Measurements from ENCODE around the gene PAPPA. TPM values are rescaled to one million over a fixed set of nuclear protein-coding genes. Genes with fewer than 3 reads are reported as not detected.

PAPPA gene
- total RNA-seq, 1 donor from 2014 or later, result 1.3 TPM

DNA sequence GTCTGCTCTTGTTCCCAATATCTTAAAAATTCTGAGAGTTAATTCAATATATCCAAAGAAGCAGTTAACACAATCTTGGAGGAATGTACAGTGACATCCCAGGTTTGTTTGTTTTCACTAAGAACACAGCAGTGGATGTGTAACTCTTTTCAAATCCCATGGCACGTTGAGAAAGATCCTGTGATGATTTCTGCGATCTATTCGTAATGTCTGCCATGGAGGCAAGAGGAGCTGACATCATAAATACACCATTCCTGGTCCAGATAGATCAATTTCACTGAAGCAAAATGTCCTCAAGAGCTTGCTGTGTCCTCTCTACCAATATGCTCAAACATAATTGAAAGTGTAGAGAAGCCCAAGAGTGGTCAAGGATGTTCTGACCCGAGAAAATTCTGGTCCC is 280.7 kb downstream of the PAPPA start:
- DNase-seq (ENCODE audit: low read depth) (no peak), FAIRE-seq (no peak)
- TF ChIP-seq, protein P1, sequence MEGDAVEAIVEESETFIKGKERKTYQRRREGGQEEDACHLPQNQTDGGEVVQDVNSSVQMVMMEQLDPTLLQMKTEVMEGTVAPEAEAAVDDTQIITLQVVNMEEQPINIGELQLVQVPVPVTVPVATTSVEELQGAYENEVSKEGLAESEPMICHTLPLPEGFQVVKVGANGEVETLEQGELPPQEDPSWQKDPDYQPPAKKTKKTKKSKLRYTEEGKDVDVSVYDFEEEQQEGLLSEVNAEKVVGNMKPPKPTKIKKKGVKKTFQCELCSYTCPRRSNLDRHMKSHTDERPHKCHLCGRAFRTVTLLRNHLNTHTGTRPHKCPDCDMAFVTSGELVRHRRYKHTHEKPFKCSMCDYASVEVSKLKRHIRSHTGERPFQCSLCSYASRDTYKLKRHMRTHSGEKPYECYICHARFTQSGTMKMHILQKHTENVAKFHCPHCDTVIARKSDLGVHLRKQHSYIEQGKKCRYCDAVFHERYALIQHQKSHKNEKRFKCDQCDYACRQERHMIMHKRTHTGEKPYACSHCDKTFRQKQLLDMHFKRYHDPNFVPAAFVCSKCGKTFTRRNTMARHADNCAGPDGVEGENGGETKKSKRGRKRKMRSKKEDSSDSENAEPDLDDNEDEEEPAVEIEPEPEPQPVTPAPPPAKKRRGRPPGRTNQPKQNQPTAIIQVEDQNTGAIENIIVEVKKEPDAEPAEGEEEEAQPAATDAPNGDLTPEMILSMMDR (IDR thresholded peaks at IDR 0.05; ENCODE audit: insufficient read depth, low read length, severe bottlenecking), result no peak
- Histone ChIP-seq H3K4me3 (ENCODE audit: low read depth, low read length) (no peak overlapping the region), H3K36me3 (ENCODE audit: control insufficient read depth, insufficient read depth, low read length) (no peaks in the 10 kb centered on the region), H3K27me3 (ENCODE audit: control insufficient read depth, insufficient read depth, low read length) (peaks cover 2% of the 10 kb centered on the region)

- TF ChIP-seq, protein P1 (IDR thresholded peaks at IDR 0.05; ENCODE audit: insufficient read depth, low read length, severe bottlenecking), result no peak
- no peaks in the 10 kb centered on the region for H3K36me3 ChIP-seq (ENCODE audit: control insufficient read depth, insufficient read depth, low read length)
- FAIRE-seq (no peak), DNase-seq (ENCODE audit: low read depth) (no peak)
- peaks cover 2% of the 10 kb centered on the region for H3K27me3 ChIP-seq (ENCODE audit: control insufficient read depth, insufficient read depth, low read length)
- no peak overlapping the region for H3K4me3 ChIP-seq (ENCODE audit: low read depth, low read length)
These were observed 282.1 kb downstream of the PAPPA start for GRCh38 chr9:116435706-116436105.

DNA sequence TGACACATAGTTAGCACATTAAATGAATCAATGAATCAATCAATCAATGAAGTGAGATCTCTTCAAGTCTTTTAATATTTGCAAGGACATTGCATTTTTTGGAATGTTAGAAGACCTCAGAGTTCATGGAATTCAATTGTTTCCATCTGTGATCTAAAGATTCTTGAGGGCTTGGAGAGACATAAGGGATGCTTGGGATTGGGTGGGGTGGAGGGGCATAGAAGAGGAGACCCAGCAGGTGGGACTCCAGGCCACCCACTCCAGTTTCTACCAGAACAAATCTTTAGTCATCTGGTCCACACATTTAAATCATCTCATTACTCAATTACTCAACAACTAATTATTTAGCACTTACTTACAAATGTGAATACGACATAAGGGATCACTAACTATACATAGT is 282.5 kb downstream of the PAPPA start:
- Histone ChIP-seq H3K4me3 (ENCODE audit: low read depth, low read length) (no peak overlapping the region), H3K27me3 (ENCODE audit: control insufficient read depth, insufficient read depth, low read length) (peaks cover 2% of the 10 kb centered on the region), H3K36me3 (ENCODE audit: control insufficient read depth, insufficient read depth, low read length) (no peaks in the 10 kb centered on the region)
- FAIRE-seq (no peak), DNase-seq (ENCODE audit: low read depth) (no peak)
- TF ChIP-seq, protein P1 (IDR thresholded peaks at IDR 0.05; ENCODE audit: insufficient read depth, low read length, severe bottlenecking), result no peak

- Histone ChIP-seq H3K27me3 (ENCODE audit: control insufficient read depth, insufficient read depth, low read length) (peaks cover 2% of the 10 kb centered on the region), H3K4me3 (ENCODE audit: low read depth, low read length) (no peak overlapping the region), H3K36me3 (ENCODE audit: control insufficient read depth, insufficient read depth, low read length) (no peaks in the 10 kb centered on the region)
- no peak for FAIRE-seq
- DNase-seq (ENCODE audit: low read depth), result no peak
- TF ChIP-seq, protein P1 (IDR thresholded peaks at IDR 0.05; ENCODE audit: insufficient read depth, low read length, severe bottlenecking), result no peak
These were observed 284.1 kb downstream of the PAPPA start for GRCh38 chr9:116437411-116438370.

GRCh38 chr9:116442528-116442927 is 288.9 kb downstream of the PAPPA start:
- H3K36me3 ChIP-seq (ENCODE audit: control insufficient read depth, insufficient read depth, low read length), result no peaks in the 10 kb centered on the region
- H3K27me3 ChIP-seq (ENCODE audit: control insufficient read depth, insufficient read depth, low read length), result no peaks in the 10 kb centered on the region
- H3K4me3 ChIP-seq (ENCODE audit: low read depth, low read length), result no peak overlapping the region
- DNase-seq (ENCODE audit: low read depth), result no peak
- FAIRE-seq, result no peak
- TF ChIP-seq, protein P1 (IDR thresholded peaks at IDR 0.05; ENCODE audit: insufficient read depth, low read length, severe bottlenecking), result no peak
